Panc1 (cell line): Measurements from ENCODE around the gene NR4A3. TPM values are rescaled to one million over a fixed set of nuclear protein-coding genes. Genes with fewer than 3 reads are reported as not detected.

Experiments used
- ATAC-seq: fragments of 200-7000 bp; cut with Tn5 transposase; 2 replicates; pipeline ENCODE4 v1.9.1; 2020; ENCODE audit warnings: mild to moderate bottlenecking, moderate library complexity
- BruUV-seq: library from RNA; stranded (reverse); fragments of 400-500 nt; replicated peaks from 2 replicates; lab custom pipeline; 2021; lab: Mats Ljungman, UMichigan
- CTCF ChIA-PET: fragments of 300-600 bp; sonication (Branson Sonifier 250); formaldehyde crosslinking; loops from one replicate; lab custom pipeline; 2022; ENCODE audit warnings: antibody characterized with exemption; lab: Charles Lee
- POLR2A ChIA-PET: fragments of 300-600 bp; sonication (Branson Sonifier 250); formaldehyde crosslinking; loops from one replicate; lab custom pipeline; 2022; ENCODE audit warnings: antibody characterized with exemption; lab: Charles Lee
- DNase-seq: peaks from one replicate; pipeline ENCODE4 v3.0.0-alpha.2; 2010; ENCODE audit warnings: low read depth, low spot score
- H3K27ac ChIP-seq: 2 replicates; pipeline ENCODE4 v1.5.1; 2011; ENCODE audit warnings: mild to moderate bottlenecking, low read length, inconsistent platforms
- H3K27me3 ChIP-seq: fragments of 200-500 bp; sonication (Bioruptor generic); 2 replicates; pipeline ENCODE4 v1.6.0; 2014; ENCODE audit warnings: low read length, inconsistent platforms; ENCODE audit not compliant: control insufficient read depth, insufficient read depth
- H3K36me3 ChIP-seq: fragments of 200-500 bp; sonication (Bioruptor generic); 2 replicates; pipeline ENCODE4 v1.5.1; 2014; ENCODE audit warnings: inconsistent platforms, mild to moderate bottlenecking, low read length, moderate library complexity; ENCODE audit not compliant: control insufficient read depth, insufficient read depth
- H3K4me1 ChIP-seq: 2 replicates; pipeline ENCODE4 v1.5.1; 2011; ENCODE audit warnings: inconsistent platforms, mild to moderate bottlenecking, low read length, moderate library complexity; ENCODE audit not compliant: control insufficient read depth, insufficient read depth
- H3K4me3 ChIP-seq, 2 experiments: 2 replicates each; pipeline ENCODE4 v1.5.1; 2011 to 2012; ENCODE audit warnings: low read depth in 2 of 2, low read length in 2 of 2, mild to moderate bottlenecking in 2 of 2, inconsistent platforms in 1 of 2, moderate library complexity in 1 of 2
- H3K9me3 ChIP-seq: fragments of 200-500 bp; sonication (Bioruptor generic); 2 replicates; pipeline ENCODE4 v1.5.1; 2014; ENCODE audit warnings: low read depth, mild to moderate bottlenecking, inconsistent platforms, low read length, moderate library complexity; ENCODE audit not compliant: control insufficient read depth, insufficient read depth
- CTCF ChIP-seq: fragments of 450-650 bp; IDR thresholded peaks from 2 replicates; pipeline ENCODE4 v1.5.1; 2017; ENCODE audit warnings: mild to moderate bottlenecking
- REST ChIP-seq, 2 experiments: IDR thresholded peaks; 2 replicates each; pipeline ENCODE4 v1.6.1; 2011 to 2012; ENCODE audit warnings: low read depth in 2 of 2, control low read depth in 1 of 2, low read length in 1 of 2, mild to moderate bottlenecking in 1 of 2, moderate library complexity in 1 of 2; ENCODE audit not compliant: insufficient read depth in 1 of 2
- in situ Hi-C: cut with HindIII; loops from 2 replicates; pipeline ENCODE4 v1.10.0; 2016; ENCODE audit warnings: low sequenced_read_pairs, low pct_unique_long_range_greater_than_20kb
- intact Hi-C: fragments of 100-400 bp; cut with micrococcal nuclease; formaldehyde crosslinking; loops from one replicate; pipeline ENCODE4 v1.10.0; 2022; ENCODE audit not compliant: unreplicated experiment
- total RNA-seq: library from RNA; stranded (reverse); gene quantifications from one replicate; pipeline ENCODE4 v1.2.1, GENCODE V29; 2021; ENCODE audit not compliant: unreplicated experiment

The NR4A3 gene
- total RNA-seq, 1 experiment from 2014 or later = 0.13 TPM

GRCh38 chr9:99823681-99824377, 2.1 kb downstream of the NR4A3 start:
- Histone ChIP-seq H3K4me1 (no peaks in the 10 kb centered on the region), H3K36me3 (no peaks in the 10 kb centered on the region), H3K27me3 (no peaks in the 10 kb centered on the region), H3K9me3 (no peaks in the 10 kb centered on the region), H3K4me3 (peak overlapping the region; percentile 56), H3K27ac (no peak overlapping the region)
- ATAC-seq = no peak
- ChIA-PET CTCF (no interaction called here), POLR2A (no interaction called here)
- BruUV-seq = no TSS peak
- no peak for DNase-seq
- intact Hi-C loops (loop anchor here (5.0 kb wide), 2 partner anchors 83 to 188 kb away; partner anchors contain the start of gene STX17), in situ Hi-C loops (no loop called here)
- TF ChIP-seq REST (IDR thresholded peaks at IDR 0.05; ENCODE audit: insufficient read depth in 1 of 2, low read depth in 2 of 2, low read length in 1 of 2) (no peak), CTCF (no peak)

GRCh38 chr9:99824378-99825171, 2.9 kb downstream of the NR4A3 start:
- TF ChIP-seq CTCF (peak; percentile 56), REST (IDR thresholded peaks at IDR 0.05; ENCODE audit: insufficient read depth in 1 of 2, low read depth in 2 of 2, low read length in 1 of 2) (no peak)
- BruUV-seq = no TSS peak
- H3K27ac ChIP-seq = no peak overlapping the region
- H3K27me3 ChIP-seq = no peaks in the 10 kb centered on the region
- ATAC-seq (no peak), DNase-seq (no peak)
- H3K36me3 ChIP-seq = no peaks in the 10 kb centered on the region
- CTCF ChIA-PET = no interaction called here
- no peaks in the 10 kb centered on the region for H3K9me3 ChIP-seq
- H3K4me3 ChIP-seq = peak overlapping the region; percentile 56; a peak in 3 of 4 replicates
- no peaks in the 10 kb centered on the region for H3K4me1 ChIP-seq
- in situ Hi-C loops (no loop called here), intact Hi-C loops (loop anchor here (5.0 kb wide), 2 partner anchors 83 to 188 kb away; partner anchors contain the start of gene STX17)
- POLR2A ChIA-PET = interaction anchor here (0.6 to 0.7 kb wide), 2 partner anchors 651 to 731 kb away, joined by 4 to 7 read pairs; no protein-coding TSS in a partner anchor
